ENCODE results near the gene HMCN1. TPM values are rescaled to one million over a fixed set of nuclear protein-coding genes. Genes with fewer than 3 reads are reported as not detected.

Gene HMCN1
- total and polyA plus RNA-seq, 4 donors: 1.5 to 6.8 (median 3.5) TPM

GRCh38 chr1:185787238-185787637 is 53.0 kb downstream of the HMCN1 start:
- Histone ChIP-seq H3K4me3 (ENCODE audit: low read depth in 1 of 3, low read length in 3 of 3) (no peak overlapping the region), H3K36me3 (ENCODE audit: control insufficient read depth in 4 of 4, insufficient read depth in 3 of 4, low read depth in 1 of 4, low read length in 3 of 4) (no peaks in the 10 kb centered on the region), H3K9ac (ENCODE audit: low read depth in 1 of 2, low read length in 2 of 2) (no peak overlapping the region), H3K27me3 (ENCODE audit: control insufficient read depth in 4 of 4, insufficient read depth in 4 of 4, low read length in 3 of 4) (no peaks in the 10 kb centered on the region), H3K27ac (ENCODE audit: low read depth in 1 of 2, low read length in 2 of 2) (no peak overlapping the region), H3K4me1 (ENCODE audit: control insufficient read depth in 4 of 4, insufficient read depth in 4 of 4, low read length in 3 of 4) (peaks cover 0 to 3% (median 0%) of the 10 kb centered on the region in 4 donors), H3K9me3 (ENCODE audit: control insufficient read depth in 4 of 4, low read length in 3 of 4) (peaks cover 0 to 2% (median 0%) of the 10 kb centered on the region in 4 donors)
- no peak for DNase-seq (ENCODE audit: low spot score)
- 76% methylated on average over 2 of the region's 2 CpGs for WGBS
- TF ChIP-seq FOXA2 (IDR thresholded peaks at IDR 0.05): no peak
- no peak for TF ChIP-seq EGR1 (IDR thresholded peaks at IDR 0.05; ENCODE audit: low read depth in 2 of 2)

- Histone ChIP-seq H3K36me3 (ENCODE audit: control insufficient read depth in 4 of 4, insufficient read depth in 3 of 4, low read depth in 1 of 4, low read length in 3 of 4) (no peaks in the 10 kb centered on the region), H3K9ac (ENCODE audit: low read depth in 1 of 2, low read length in 2 of 2) (no peak overlapping the region), H3K9me3 (ENCODE audit: control insufficient read depth in 4 of 4, low read length in 3 of 4) (peaks cover 0 to 2% (median 0%) of the 10 kb centered on the region in 4 donors), H3K4me3 (ENCODE audit: low read depth in 1 of 3, low read length in 3 of 3) (no peak overlapping the region), H3K27me3 (ENCODE audit: control insufficient read depth in 4 of 4, insufficient read depth in 4 of 4, low read length in 3 of 4) (no peaks in the 10 kb centered on the region), H3K27ac (ENCODE audit: low read depth in 1 of 2, low read length in 2 of 2) (no peak overlapping the region), H3K4me1 (ENCODE audit: control insufficient read depth in 4 of 4, insufficient read depth in 4 of 4, low read length in 3 of 4) (peaks cover 0 to 3% (median 0%) of the 10 kb centered on the region in 4 donors)
- no peak for TF ChIP-seq REST (IDR thresholded peaks at IDR 0.05)
- no peak for TF ChIP-seq HNF4G (IDR thresholded peaks at IDR 0.05)
- DNase-seq (ENCODE audit: low spot score): no peak
- 65% methylated on average over 3 of the region's 3 CpGs for WGBS
These were observed 54.2 kb downstream of the HMCN1 start for GRCh38 chr1:185788386-185788785.

- Histone ChIP-seq H3K4me1 (ENCODE audit: control insufficient read depth in 4 of 4, insufficient read depth in 4 of 4, low read length in 3 of 4) (peaks cover 0 to 3% (median 0%) of the 10 kb centered on the region in 4 donors), H3K27ac (ENCODE audit: low read depth in 1 of 2, low read length in 2 of 2) (no peak overlapping the region), H3K27me3 (ENCODE audit: control insufficient read depth in 4 of 4, insufficient read depth in 4 of 4, low read length in 3 of 4) (no peaks in the 10 kb centered on the region), H3K4me3 (ENCODE audit: low read depth in 1 of 3, low read length in 3 of 3) (no peak overlapping the region), H3K36me3 (ENCODE audit: control insufficient read depth in 4 of 4, insufficient read depth in 3 of 4, low read depth in 1 of 4, low read length in 3 of 4) (no peaks in the 10 kb centered on the region), H3K9ac (ENCODE audit: low read depth in 1 of 2, low read length in 2 of 2) (no peak overlapping the region), H3K9me3 (ENCODE audit: control insufficient read depth in 4 of 4, low read length in 3 of 4) (no peaks in the 10 kb centered on the region)
- DNase-seq (ENCODE audit: low spot score): no peak
- 64% methylated on average over 2 of the region's 2 CpGs for WGBS
- TF ChIP-seq MAX (IDR thresholded peaks at IDR 0.05) (no peak), REST (IDR thresholded peaks at IDR 0.05) (no peak), ATF3 (IDR thresholded peaks at IDR 0.05) (no peak), NR2F2 (IDR thresholded peaks at IDR 0.05) (no peak), SP1 (IDR thresholded peaks at IDR 0.05) (no peak), RXRA (IDR thresholded peaks at IDR 0.05) (no peak), HNF4G (IDR thresholded peaks at IDR 0.05) (no peak), YY1 (IDR thresholded peaks at IDR 0.05) (no peak), HNF4A (conservative IDR thresholded peaks at IDR 0.05) (no peak), RAD21 (IDR thresholded peaks at IDR 0.05) (no peak), JUND (IDR thresholded peaks at IDR 0.05) (no peak), FOXA1 (IDR thresholded peaks at IDR 0.05) (no peak), CTCF (IDR thresholded peaks at IDR 0.05; ENCODE audit: low read depth, low read length, missing input control) (no peak), EGR1 (IDR thresholded peaks at IDR 0.05; ENCODE audit: low read depth in 2 of 2) (no peak), GABPA (IDR thresholded peaks at IDR 0.05 in 1 of 2, conservative IDR thresholded peaks at IDR 0.05 in 1 of 2) (no peak), FOXA2 (IDR thresholded peaks at IDR 0.05) (no peak)
These were observed 55.5 kb downstream of the HMCN1 start for GRCh38 chr1:185789501-185790193.

Measured in liver (tissue), 9 donors.